HL-60 (cell line): Measurements from ENCODE around the gene SNX2.

ENCODE experiments used
- DNase-seq, 2 experiments: peaks; one replicate each; pipeline ENCODE4 v3.0.0-alpha.2; 2010 to 2020; ENCODE audit warnings: low read depth in 1 of 2, low spot score in 1 of 2
- H3K27ac ChIP-seq: fragments of 250-450 bp; sonication (Bioruptor Pico); replicated peaks from 2 replicates; pipeline ENCODE4 v1.5.1; 2020; ENCODE audit warnings: mild to moderate bottlenecking, moderate library complexity
- H3K27me3 ChIP-seq: fragments of 250-450 bp; sonication (Bioruptor Pico); 2 replicates; pipeline ENCODE4 v1.5.1; 2021; ENCODE audit warnings: mild to moderate bottlenecking, moderate library complexity; ENCODE audit not compliant: insufficient read depth, poor library complexity, severe bottlenecking
- H3K4me3 ChIP-seq: replicated peaks from 2 replicates; pipeline ENCODE4 v1.5.1; 2011; ENCODE audit warnings: mild to moderate bottlenecking, control low read depth, low read length; ENCODE audit not compliant: insufficient read depth
- GABPA ChIP-seq: IDR thresholded peaks from 2 replicates; pipeline ENCODE4 v1.6.1; 2012; ENCODE audit warnings: low read depth
- POLR2AphosphoS5 ChIP-seq: IDR thresholded peaks from 2 replicates; pipeline ENCODE4 v1.6.1; 2012; ENCODE audit warnings: low read depth
- SPI1 ChIP-seq: IDR thresholded peaks from 2 replicates; pipeline ENCODE4 v1.6.1; 2012; ENCODE audit warnings: low read depth, mild to moderate bottlenecking, borderline replicate concordance
- TF ChIP-seq, protein P1 (sequence below): IDR thresholded peaks from one replicate; pipeline ENCODE4 v1.5.1; 2011; ENCODE audit warnings: low read length, control low read depth, inconsistent platforms; ENCODE audit not compliant: insufficient read depth
- TF ChIP-seq, protein P2 (sequence below): IDR thresholded peaks from 2 replicates; pipeline ENCODE4 v1.6.1; 2012; ENCODE audit warnings: low read depth; ENCODE audit not compliant: insufficient replicate concordance

Gene SNX2

DNA sequence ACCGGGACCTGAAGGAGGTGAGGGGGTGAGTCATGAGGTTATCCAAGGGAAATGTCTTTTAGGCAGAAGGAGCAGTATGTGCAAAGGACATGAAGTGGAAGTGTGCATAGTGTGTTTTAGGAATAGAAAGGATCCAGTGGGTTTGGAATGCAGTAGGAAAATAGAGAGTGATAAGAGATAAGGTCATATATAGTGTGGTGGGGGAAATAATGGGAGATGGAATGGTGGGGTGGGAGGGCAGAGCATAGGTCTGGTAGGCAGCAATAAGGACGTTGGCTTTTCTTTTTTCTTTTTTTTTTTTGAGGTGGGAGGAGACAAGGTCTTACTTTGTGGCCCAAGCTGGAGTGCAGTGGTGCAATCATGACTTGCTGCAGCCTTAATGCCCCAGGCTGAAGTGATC, 88.4 kb downstream of the SNX2 start:
- DNase-seq = no peak
- Histone ChIP-seq H3K27ac (no peak overlapping the region), H3K27me3 (no peaks in the 10 kb centered on the region), H3K4me3 (no peak overlapping the region)
- TF ChIP-seq SPI1 (no peak), POLR2AphosphoS5 (no peak), GABPA (no peak)
- TF ChIP-seq, protein P1, sequence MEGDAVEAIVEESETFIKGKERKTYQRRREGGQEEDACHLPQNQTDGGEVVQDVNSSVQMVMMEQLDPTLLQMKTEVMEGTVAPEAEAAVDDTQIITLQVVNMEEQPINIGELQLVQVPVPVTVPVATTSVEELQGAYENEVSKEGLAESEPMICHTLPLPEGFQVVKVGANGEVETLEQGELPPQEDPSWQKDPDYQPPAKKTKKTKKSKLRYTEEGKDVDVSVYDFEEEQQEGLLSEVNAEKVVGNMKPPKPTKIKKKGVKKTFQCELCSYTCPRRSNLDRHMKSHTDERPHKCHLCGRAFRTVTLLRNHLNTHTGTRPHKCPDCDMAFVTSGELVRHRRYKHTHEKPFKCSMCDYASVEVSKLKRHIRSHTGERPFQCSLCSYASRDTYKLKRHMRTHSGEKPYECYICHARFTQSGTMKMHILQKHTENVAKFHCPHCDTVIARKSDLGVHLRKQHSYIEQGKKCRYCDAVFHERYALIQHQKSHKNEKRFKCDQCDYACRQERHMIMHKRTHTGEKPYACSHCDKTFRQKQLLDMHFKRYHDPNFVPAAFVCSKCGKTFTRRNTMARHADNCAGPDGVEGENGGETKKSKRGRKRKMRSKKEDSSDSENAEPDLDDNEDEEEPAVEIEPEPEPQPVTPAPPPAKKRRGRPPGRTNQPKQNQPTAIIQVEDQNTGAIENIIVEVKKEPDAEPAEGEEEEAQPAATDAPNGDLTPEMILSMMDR = no peak
- TF ChIP-seq, protein P2, sequence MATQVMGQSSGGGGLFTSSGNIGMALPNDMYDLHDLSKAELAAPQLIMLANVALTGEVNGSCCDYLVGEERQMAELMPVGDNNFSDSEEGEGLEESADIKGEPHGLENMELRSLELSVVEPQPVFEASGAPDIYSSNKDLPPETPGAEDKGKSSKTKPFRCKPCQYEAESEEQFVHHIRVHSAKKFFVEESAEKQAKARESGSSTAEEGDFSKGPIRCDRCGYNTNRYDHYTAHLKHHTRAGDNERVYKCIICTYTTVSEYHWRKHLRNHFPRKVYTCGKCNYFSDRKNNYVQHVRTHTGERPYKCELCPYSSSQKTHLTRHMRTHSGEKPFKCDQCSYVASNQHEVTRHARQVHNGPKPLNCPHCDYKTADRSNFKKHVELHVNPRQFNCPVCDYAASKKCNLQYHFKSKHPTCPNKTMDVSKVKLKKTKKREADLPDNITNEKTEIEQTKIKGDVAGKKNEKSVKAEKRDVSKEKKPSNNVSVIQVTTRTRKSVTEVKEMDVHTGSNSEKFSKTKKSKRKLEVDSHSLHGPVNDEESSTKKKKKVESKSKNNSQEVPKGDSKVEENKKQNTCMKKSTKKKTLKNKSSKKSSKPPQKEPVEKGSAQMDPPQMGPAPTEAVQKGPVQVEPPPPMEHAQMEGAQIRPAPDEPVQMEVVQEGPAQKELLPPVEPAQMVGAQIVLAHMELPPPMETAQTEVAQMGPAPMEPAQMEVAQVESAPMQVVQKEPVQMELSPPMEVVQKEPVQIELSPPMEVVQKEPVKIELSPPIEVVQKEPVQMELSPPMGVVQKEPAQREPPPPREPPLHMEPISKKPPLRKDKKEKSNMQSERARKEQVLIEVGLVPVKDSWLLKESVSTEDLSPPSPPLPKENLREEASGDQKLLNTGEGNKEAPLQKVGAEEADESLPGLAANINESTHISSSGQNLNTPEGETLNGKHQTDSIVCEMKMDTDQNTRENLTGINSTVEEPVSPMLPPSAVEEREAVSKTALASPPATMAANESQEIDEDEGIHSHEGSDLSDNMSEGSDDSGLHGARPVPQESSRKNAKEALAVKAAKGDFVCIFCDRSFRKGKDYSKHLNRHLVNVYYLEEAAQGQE = no peak

DNA sequence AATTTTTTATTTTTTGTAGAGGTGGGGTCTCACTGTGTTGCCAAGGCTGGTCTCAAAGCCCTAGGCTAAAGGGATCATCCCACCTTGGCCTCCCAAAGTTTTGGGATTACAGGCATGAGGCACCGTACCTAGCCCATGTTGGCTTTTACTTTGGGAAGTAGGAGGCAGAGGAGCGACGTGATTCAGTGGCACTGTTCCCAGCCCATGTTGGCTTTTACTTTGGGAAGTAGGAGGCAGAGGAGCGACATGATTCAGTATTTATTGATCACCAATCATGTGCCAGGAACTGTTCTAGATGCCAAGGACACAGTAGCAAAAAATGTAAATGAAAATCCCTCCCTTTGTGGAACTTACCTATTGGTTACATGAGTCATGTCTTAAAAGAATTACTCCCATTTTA, 88.8 kb downstream of the SNX2 start:
- Histone ChIP-seq H3K27me3 (no peaks in the 10 kb centered on the region), H3K4me3 (no peak overlapping the region), H3K27ac (no peak overlapping the region)
- DNase-seq = no peak
- TF ChIP-seq POLR2AphosphoS5 (no peak), GABPA (no peak), SPI1 (no peak)
- TF ChIP-seq, protein P1 = no peak
- TF ChIP-seq, protein P2 = no peak

DNA sequence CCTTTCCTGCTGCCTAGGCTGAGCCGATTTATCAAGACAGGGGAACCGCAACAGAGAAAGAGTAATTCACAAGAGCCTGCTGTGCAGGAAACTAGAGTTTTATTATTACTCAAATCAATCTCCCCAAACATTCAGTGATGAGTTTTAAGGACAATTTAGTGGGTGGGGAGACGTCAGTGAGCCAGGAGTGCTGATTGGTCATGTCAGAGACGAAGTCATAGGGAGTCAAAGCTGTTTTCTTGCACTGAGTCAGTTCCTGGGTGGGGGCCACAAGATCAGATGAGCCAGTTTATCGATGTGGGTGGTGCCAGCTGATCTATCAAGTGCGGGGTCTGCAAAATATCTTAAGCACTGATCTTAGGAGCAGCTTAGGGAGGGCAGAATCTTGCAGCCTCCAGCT, 89.5 kb downstream of the SNX2 start:
- Histone ChIP-seq H3K27ac (no peak overlapping the region), H3K4me3 (no peak overlapping the region), H3K27me3 (no peaks in the 10 kb centered on the region)
- DNase-seq = no peak
- TF ChIP-seq POLR2AphosphoS5 (no peak), SPI1 (no peak), GABPA (no peak)
- TF ChIP-seq, protein P1 = no peak
- TF ChIP-seq, protein P2 = no peak
